A549 (cell line): ENCODE results near the gene STRIP2.

Experiments
- CEBPB ChIP-seq, 2 experiments: fragments of >200 bp in 1 of 2; sonication (Bioruptor Twin) in 1 of 2; formaldehyde crosslinking in 1 of 2; IDR thresholded peaks; 2 replicates each; pipeline ENCODE4 v1.6.1; 2012 to 2016
- FOSB ChIP-seq: fragments of 250-450 bp; sonication (Bioruptor Pico); IDR thresholded peaks from 2 replicates; pipeline ENCODE4 v1.5.0; 2020; ENCODE audit warnings: mild to moderate bottlenecking, moderate library complexity
- FOSL2 ChIP-seq, 2 experiments: fragments of 450-650 bp in 1 of 2; fragments of >200 bp in 1 of 2; sonication (Bioruptor Twin) in 1 of 2; formaldehyde crosslinking; IDR thresholded peaks; 2 replicates each; pipeline versions ENCODE4 v1.5.0 to v1.6.1; 2016 to 2020; ENCODE audit warnings: mild to moderate bottlenecking in 1 of 2, moderate library complexity in 1 of 2
- JUNB ChIP-seq: fragments of >200 bp; sonication (Bioruptor Twin); formaldehyde crosslinking; IDR thresholded peaks from 2 replicates; pipeline ENCODE4 v1.6.1; 2016
- POLR2A ChIP-seq: IDR thresholded peaks from 2 replicates; pipeline ENCODE4 v1.6.1; 2012; ENCODE audit warnings: mild to moderate bottlenecking, low read length
- RFX5 ChIP-seq: fragments of 450-650 bp; IDR thresholded peaks from 2 replicates; pipeline ENCODE4 v1.7.1; 2014; ENCODE audit warnings: antibody characterized with exemption, mild to moderate bottlenecking, moderate library complexity
- SREBF2 ChIP-seq: fragments of 450-650 bp; IDR thresholded peaks from 2 replicates; pipeline ENCODE4 v1.6.1; 2014; ENCODE audit warnings: mild to moderate bottlenecking, moderate library complexity
- TF ChIP-seq, protein P1 (sequence below): fragments of >200 bp; sonication (Bioruptor Twin); formaldehyde crosslinking; IDR thresholded peaks from 3 replicates; pipeline ENCODE4 v1.5.1; 2016
- TF ChIP-seq, protein P2 (sequence below): IDR thresholded peaks from 2 replicates; pipeline ENCODE4 v1.6.1; 2012
- TF ChIP-seq, protein P3 (sequence below): IDR thresholded peaks from 2 replicates; pipeline ENCODE4 v1.6.1; 2012
- TF ChIP-seq, protein P4 (sequence below): fragments of 200-600 bp; sonication (generic); IDR thresholded peaks from 2 replicates; pipeline ENCODE4 v1.6.1; 2016; ENCODE audit warnings: antibody characterized with exemption, mild to moderate bottlenecking, moderate library complexity

DNA sequence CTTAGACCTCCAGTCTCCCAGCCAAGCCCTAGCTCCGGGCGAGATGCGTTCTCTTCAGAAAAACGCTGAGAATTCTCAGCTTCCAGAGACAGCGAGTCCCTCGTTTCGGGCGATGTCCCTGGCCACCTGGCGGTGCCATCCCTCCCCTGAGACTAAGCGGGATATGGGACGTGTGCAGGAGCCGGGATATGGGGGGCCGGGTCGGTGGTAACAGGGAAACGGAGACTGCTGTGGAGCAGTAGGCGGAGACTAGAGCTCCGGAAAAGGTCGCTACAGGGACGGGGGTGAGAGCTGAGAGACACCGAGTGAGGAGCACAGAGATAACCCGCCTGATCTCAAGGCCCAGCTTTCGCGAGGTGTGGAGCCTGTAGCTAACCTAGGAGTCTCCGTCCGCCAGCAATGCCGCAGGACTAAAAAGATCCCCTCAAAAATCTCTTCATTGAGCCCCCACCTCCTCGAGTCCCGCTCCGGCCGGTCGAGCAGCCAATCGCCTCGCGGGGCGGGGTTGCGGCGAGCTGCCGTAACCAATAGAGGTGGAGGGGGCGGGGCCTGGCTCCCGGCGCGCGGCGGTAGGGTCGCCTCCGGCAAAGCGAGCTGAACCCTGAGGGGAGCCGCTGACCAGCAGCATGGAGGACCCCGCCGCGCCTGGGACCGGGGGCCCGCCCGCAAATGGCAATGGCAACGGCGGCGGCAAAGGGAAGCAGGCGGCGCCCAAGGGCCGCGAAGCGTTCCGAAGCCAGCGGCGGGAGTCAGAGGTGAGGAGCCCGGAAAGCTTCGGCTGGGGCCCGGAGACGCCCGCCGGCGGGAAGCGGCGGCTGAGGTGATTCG, at the start of gene STRIP2:
- TF ChIP-seq, protein P1, sequence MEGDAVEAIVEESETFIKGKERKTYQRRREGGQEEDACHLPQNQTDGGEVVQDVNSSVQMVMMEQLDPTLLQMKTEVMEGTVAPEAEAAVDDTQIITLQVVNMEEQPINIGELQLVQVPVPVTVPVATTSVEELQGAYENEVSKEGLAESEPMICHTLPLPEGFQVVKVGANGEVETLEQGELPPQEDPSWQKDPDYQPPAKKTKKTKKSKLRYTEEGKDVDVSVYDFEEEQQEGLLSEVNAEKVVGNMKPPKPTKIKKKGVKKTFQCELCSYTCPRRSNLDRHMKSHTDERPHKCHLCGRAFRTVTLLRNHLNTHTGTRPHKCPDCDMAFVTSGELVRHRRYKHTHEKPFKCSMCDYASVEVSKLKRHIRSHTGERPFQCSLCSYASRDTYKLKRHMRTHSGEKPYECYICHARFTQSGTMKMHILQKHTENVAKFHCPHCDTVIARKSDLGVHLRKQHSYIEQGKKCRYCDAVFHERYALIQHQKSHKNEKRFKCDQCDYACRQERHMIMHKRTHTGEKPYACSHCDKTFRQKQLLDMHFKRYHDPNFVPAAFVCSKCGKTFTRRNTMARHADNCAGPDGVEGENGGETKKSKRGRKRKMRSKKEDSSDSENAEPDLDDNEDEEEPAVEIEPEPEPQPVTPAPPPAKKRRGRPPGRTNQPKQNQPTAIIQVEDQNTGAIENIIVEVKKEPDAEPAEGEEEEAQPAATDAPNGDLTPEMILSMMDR, result no peak
- TF ChIP-seq, protein P2, sequence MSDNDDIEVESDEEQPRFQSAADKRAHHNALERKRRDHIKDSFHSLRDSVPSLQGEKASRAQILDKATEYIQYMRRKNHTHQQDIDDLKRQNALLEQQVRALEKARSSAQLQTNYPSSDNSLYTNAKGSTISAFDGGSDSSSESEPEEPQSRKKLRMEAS, result peak; percentile 29; the same call in 1 of the 2 replicates
- 0 out of 2 replicates have a peak, but pooled peaks have one; percentile 34 for TF ChIP-seq RFX5
- TF ChIP-seq POLR2A, result peak; percentile 37; the same call in 1 of the 2 replicates
- no peak for TF ChIP-seq CEBPB (IDR thresholded peaks at IDR 0.05)
- no peak for TF ChIP-seq JUNB
- TF ChIP-seq SREBF2, result no peak
- TF ChIP-seq, protein P3, sequence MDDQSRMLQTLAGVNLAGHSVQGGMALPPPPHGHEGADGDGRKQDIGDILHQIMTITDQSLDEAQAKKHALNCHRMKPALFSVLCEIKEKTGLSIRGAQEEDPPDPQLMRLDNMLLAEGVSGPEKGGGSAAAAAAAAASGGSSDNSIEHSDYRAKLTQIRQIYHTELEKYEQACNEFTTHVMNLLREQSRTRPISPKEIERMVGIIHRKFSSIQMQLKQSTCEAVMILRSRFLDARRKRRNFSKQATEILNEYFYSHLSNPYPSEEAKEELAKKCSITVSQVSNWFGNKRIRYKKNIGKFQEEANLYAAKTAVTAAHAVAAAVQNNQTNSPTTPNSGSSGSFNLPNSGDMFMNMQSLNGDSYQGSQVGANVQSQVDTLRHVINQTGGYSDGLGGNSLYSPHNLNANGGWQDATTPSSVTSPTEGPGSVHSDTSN, result no peak
- TF ChIP-seq, protein P4, sequence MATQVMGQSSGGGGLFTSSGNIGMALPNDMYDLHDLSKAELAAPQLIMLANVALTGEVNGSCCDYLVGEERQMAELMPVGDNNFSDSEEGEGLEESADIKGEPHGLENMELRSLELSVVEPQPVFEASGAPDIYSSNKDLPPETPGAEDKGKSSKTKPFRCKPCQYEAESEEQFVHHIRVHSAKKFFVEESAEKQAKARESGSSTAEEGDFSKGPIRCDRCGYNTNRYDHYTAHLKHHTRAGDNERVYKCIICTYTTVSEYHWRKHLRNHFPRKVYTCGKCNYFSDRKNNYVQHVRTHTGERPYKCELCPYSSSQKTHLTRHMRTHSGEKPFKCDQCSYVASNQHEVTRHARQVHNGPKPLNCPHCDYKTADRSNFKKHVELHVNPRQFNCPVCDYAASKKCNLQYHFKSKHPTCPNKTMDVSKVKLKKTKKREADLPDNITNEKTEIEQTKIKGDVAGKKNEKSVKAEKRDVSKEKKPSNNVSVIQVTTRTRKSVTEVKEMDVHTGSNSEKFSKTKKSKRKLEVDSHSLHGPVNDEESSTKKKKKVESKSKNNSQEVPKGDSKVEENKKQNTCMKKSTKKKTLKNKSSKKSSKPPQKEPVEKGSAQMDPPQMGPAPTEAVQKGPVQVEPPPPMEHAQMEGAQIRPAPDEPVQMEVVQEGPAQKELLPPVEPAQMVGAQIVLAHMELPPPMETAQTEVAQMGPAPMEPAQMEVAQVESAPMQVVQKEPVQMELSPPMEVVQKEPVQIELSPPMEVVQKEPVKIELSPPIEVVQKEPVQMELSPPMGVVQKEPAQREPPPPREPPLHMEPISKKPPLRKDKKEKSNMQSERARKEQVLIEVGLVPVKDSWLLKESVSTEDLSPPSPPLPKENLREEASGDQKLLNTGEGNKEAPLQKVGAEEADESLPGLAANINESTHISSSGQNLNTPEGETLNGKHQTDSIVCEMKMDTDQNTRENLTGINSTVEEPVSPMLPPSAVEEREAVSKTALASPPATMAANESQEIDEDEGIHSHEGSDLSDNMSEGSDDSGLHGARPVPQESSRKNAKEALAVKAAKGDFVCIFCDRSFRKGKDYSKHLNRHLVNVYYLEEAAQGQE, result no peak
- TF ChIP-seq FOSB (CRISPR knock-in tag), result no peak
- no peak for TF ChIP-seq FOSL2 (IDR thresholded peaks at IDR 0.05)
- TF ChIP-seq FOSL2 (CRISPR knock-in tag; IDR thresholded peaks at IDR 0.05), result no peak
